ENCODE measurements around the gene PRKACA.
"Not testable (repeated sequence)": the region's sequence is repeated elsewhere in the genome, so short reads cannot be mapped to it uniquely, and the experiment has no call there.

Gene PRKACA

DNA sequence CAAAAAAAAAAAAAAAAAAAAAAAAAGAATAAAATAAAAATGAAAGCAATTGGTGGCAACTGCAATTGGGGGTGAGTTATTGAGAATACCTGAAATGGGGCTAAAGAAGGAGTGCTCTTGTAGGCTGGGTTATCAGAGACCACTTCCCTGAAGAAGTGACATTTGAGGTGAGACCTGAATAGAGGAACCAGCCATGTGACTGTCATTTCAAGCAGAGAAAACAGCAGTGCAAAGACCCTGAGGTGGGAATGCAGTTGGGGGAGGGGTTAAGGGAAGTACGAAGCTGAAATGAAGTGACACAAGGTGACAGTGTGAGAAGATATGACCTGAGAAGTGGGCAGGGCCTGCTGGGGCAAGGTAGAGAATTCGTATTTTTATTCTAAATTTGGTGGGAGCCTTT is 51.4 kb downstream of the PRKACA start:
- DNase-seq (ENCODE audit: low spot score), result no peak

DNA sequence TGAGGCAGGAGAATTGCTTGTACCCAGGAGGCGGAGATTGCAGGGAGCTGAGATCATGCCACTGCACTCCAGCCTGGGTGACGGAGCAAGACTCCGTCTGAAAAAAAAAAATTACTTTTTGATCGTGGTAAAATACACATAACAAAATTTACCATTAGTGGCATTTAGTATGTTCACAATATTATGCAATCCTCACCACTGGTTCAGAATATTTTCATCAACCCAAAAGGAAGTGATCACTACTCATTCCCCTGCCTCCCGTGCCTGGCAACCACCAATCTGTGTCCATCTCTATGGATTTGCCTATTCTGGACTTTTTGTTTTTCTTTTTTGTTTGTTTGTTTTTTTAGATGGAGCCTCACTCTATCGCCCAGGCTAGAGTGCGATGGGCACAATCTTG is 54.5 kb downstream of the PRKACA start:
- DNase-seq (ENCODE audit: low spot score), result no peak

DNA sequence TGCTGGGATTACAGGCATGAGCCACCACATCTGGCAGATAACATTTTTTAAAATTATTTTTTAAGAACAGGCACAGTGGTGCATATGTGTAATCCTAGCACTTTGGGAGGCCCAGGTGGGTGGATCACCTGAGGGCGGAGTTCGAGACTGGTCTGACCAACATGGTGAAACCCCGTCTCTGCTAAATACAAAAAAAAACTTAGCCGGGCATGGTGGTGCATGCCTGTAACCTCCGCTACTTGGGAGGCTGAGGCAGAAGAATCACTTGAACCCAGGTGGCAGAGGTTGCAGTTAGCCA is 55.1 kb downstream of the PRKACA start:
- DNase-seq (ENCODE audit: low spot score), result no peak

DNA sequence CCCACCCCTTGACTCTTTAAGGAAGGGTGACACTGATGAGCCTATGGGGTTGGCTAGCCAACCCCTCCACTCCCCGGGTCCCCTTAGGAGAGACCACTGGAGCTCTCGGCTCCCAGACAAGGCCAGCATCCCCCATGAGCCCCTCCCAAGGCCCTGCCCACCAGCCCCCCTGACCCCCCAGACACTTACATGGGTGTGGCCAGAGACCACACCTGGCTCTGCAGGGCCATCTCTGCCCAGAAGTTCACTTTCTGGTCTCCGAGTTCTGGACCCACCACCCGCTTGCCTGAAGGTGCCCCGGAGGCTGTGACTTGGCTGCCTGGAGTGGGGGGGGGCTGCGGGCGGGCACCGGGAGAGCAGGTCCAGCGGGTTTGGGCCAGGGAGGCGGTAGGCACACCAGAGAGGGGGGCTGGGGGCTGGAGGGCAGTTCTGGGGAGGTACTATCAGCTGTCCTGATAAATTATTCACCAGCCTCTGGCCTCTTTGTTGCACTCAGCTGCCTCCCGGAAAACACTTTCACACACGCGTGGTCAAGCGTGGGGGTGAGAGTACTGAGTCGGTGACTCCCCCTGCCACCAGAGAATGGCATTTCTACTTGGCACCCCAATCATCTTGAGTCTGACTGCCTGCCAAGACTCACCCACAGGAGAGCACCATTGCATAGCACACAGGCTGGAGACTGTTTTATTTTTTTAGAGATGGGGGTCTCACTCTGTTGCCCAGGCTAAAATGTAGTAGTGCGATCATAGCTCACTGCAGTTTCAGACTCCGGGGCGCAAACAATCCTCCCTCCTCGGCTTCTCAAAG is 55.6 kb downstream of the PRKACA start, which contains the start of gene PALM3:
Gene PALM3 (minus strand): TSS at position 326 of the 807 bp plus-strand sequence. CDS start 96 bp downstream, at position 230.
- no peak for DNase-seq (ENCODE audit: low spot score)

DNA sequence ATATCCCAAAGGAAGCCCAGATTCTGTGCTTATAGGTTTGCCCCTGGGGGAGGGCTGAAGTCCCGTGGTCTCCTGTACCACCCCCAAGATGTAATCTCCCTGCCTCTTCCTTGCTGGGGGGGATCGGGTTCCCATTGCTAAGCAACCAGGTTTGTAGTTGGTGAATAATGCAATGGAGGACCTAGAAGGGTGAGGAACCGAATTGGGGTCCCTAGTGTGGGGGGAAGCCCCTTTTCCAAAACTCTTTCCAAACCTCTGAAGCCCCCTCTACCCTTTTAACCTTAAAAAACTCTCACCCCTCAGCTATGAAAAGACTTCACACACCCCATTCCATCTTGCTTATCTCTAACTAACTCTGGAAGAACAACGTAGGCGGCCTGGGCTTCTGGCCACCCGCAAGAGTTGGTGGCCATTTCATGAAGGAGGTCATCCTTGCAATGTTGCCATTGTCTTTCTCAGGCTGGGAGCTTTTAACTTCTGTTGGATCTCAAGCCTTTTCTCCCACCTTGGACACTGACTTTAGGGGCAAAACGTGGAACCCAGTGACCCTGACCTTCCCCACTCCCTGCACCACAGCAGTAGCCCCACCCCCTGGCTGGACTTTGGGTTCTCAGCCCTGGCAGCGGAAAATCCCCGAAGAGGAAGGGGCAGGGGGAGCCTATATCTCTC is 56.3 kb downstream of the PRKACA start:
- no peak for DNase-seq (ENCODE audit: low spot score)

DNA sequence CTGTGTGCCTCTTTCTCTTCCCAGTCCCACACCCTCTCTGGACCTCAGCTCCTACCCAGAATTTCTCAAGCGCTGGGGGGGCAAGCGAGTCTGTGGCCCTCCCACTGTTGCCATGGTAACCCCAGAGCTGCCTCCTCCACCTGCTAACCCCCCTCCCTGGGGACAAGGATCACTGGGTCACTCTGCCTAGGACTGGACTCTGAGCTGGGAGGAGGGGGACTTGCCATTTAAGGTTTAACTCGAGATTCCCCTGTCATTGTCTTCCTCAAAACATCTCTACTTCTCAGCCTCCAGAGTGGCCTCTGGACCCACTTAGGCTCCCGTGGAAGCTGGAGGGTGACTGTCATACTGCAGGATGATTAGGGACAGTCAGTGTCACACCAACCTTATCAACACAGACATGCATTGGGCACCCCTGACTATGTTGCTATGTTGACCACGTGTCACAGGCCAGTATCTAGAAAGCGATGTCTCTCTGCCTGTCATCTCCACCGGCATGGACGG is 57.9 kb downstream of the PRKACA start:
- DNase-seq (ENCODE audit: low spot score), result no peak

DNA sequence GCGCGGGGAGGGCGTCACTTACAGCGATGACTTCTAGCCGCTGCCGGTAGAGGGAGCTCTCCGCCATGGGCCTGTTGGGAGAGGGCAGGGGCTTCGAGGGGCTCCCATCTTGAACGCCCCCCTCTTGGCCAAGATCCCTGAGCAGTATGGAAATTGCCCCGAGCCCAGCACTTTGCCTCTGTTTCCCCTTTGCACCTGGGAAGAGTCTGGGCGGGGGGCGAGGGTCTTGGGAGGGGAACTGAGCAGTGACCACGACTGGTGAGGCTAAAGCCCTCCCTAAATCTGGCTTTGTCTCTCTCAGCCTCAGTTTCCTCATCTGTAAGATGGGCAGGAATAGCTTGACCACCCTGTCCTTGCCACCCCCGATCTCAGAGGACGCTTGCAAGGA is 58.5 kb downstream of the PRKACA start:
- no peak for DNase-seq (ENCODE audit: low spot score)

DNA sequence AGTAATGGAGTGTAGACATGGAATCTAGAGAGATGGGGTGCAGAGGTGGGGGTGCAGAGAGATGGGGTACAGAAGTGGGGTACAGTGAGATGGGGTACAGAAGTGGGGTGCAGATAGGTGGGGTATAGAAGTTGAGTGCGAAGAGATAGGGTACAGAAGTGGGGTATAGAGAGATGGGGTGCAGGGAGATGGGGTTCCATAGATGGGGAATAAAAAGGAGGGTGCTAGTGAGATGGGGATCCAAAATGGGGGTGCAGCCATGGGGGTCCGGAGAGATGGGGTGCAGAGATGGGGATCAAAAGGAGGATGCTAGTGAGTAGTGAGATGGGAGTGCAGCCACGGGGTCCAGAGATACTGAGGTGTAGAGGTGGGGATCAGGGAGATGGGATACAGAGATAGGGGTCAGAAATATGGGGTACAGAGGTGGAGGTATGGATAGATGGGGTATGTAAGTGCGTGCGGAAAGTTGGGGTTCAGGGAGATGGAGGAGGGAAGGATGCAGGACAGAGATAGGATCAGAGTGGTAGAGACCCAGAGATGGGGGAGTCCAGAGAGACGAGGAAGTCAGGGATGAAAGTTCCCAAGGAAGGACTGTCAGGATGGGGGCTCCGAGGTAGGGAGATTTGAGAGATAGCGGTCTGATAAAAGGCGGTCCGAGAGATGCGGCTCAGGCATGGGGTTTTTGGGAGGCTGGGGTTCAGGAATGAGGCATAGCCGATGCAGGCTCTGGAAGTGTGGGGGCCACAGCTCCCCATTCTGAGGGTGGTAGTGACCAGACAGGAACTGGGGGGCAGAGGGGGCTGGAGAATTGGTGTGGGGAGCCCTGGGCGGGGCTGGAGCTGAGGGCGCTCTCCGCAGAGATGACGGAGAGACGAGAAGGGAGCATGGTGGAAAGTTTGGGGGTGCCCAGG is 59.1 kb downstream of the PRKACA start:
- DNase-seq (ENCODE audit: low spot score), result no peak

DNA sequence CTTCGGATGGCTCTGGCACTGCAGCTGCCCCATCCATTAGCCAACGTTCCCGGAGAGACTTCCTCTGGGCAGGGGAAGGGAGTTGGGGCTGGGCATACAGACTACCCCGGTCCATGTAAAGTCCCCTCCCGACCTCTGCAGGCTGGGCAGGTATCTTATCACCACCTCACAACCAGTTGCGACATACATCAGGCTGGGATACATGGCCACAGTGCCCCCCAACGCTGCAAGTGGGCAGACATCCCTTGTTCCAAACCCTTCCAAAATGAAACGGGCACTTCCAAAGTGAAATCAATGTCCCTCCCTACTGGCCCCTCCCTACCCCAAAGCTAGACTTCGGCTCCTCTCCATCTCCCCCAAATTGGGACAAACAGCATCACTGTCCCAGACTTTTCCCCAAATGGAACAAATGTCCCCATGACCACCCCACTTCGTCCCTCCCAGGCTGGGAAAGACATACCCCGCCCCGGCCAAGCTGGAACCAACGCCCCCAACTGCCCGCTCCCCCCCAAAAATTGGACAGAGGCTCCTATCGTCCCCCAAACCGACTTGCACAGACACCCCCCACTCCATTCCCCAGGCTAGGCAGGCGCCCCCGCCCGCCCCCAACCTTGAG is 60.7 kb downstream of the PRKACA start:
- no peak for DNase-seq (ENCODE audit: low spot score)

DNA sequence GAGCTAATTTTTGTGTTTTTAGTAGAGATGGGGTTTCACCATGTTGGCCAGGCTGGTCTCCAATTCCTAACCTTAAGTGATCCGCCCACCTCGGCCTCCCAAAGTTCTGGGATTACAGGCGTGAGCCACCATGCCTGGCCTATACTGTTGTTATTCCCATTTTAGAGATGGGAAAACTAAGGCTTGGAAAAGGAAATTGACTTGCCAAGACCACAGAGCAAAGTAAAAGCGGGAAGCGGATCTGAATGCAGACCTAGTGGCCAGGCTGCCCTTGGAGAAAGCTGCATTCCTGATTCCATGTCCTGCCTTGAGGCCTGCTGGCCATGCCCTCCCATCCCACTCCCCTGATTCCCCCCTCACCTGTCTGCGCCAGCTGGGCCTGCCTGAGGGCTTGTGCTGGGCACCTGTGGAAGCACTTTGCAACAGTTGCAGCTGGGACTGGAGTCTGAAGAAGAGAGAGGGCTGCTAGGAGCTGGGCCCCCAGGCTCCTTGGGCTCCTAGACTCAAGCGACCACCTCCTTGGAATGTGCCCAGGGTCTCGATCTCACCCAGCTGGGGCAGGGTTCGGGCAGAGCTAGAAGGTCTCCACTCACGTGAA is 61.4 kb downstream of the PRKACA start:
- DNase-seq (ENCODE audit: low spot score), result no peak

DNA sequence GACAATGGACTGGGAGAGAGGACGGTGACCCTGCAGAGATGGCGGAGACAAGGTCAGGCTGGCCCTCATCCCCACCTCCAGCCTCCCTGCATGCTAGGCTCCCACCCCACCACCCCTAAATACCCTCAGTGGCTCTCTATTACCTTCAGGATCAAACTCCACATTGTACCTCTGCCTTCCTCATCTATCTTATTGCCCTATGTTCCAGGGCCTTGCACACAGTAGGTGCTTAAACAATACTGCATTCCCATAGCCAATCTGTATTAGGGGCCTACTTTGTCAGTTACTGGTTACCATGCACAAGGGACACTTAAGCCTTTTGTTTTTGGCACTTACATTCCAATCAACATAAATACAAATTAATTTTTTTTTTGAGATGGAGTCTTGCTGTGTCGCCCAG is 62.2 kb downstream of the PRKACA start:
- no peak for DNase-seq (ENCODE audit: low spot score)

DNA sequence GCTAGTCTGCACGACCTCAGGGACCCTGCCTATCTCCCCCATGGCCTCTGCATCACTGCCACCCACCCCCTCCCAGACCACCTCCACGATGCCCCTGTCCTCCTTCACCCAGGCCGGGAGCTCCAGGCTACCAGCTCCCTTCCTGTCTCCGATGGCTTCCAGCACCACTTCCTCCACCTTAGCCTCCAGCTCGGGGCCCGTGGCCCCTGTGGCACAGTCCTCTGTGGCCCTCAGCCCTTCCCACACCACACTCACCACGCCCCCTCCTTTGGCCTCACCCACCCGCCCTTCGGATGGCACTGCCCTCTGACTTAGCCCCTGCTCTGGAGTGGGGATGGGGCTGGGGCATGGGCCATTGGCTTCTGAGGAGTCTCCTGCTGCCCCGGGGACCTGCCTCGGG is 62.8 kb downstream of the PRKACA start:
- no peak for DNase-seq (ENCODE audit: low spot score)

DNA sequence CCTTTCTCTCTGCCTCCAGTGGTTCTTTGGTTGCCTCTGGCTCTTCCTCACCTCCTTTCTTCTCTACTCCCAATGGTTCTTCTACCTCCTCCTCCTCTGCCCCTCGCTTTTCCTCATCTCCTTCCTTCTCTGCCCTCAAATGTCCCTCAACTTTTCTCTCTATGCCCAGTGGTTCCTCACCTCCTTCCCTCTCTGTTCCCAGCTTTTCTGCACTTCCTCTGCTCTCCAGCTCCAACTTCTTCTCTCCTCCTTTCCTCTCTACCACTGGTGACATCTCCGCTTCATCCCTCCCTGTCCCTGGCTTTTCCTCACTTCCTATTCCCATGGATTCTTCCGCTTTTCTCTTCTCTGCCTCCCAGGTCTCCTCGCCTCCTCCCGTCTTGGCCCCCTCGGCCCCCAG is 63.5 kb downstream of the PRKACA start:
- DNase-seq (ENCODE audit: low spot score), result no peak

DNA sequence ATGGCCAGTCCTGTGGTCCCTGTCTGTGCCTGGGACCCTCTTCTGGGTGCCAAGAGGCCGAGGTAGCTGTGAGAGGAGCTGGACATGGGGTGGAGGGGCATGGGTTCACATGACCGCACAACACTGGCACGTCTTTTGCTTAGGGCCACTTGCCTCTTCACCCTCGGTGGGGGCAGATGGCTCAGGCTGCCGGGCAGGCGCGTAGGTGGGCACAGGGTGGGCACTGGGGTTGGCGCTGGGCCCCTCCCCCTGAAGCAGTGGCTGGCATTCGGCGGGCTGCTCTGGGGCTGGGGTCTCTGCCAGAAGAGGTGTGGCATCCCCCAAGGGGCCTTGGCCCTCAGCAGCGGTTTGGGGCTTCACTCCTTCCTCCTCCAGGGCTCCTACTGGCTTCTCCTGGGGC is 64.1 kb downstream of the PRKACA start:
- no peak for DNase-seq (ENCODE audit: low spot score)

DNA sequence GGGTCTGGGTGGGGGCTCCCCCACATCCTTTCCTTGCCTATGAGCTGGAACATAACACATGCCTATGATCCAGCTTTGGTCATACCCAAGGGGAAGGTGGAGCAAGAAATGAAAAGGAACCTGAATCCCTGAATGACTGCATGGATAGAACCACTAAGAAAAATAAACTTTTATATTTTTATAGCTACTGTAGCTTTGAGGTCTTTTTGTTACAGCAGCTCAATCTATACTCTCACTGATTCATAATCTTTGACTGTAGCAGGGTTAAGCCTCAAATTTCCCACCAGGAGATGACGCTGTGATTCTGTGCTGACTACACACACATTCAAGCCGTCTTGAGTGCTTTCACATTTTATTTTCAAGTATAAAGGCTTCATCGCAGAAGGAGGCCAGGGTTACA is 64.5 kb downstream of the PRKACA start:
- no peak for DNase-seq (ENCODE audit: low spot score)

DNA sequence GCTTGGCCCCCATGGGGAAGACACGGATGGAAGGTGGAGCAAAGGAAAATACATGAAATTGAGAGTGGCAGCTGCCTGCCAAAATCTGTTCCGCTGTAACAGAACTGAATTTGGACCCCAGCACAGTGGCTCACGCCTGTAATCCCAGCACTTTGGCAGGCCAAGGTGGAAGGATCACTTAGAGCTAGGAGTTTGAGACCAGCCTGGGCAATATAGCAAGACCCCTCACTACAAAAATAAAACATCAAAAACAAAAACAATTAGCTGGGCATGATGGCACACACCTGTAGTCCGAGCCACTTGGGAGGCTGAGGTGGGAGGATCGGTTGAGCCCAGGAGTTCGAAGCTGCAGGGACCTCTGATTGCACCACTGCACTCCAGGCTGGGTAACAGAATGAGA is 65.1 kb downstream of the PRKACA start:
- DNase-seq (ENCODE audit: low spot score), result no peak

DNA sequence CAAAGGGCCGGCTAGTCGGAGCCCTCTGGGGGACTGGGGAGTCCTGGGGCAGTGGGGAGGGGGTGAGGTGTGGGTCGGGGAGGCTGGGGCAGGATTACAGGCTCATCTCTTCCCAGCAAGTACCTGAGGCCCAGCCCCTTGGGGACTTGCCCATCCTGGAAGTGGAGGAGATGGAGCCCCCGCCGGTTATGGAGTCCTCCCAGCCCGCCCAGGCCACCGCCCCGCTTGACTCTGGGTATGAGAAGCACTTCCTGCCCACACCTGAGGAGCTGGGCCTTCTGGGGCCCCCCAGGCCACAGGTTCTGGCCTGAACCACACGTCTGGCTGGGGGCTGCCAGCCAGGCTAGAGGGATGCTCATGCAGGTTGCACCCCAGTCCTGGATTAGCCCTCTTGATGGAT is 65.6 kb downstream of the PRKACA start:
- no peak for DNase-seq (ENCODE audit: low spot score)

DNA sequence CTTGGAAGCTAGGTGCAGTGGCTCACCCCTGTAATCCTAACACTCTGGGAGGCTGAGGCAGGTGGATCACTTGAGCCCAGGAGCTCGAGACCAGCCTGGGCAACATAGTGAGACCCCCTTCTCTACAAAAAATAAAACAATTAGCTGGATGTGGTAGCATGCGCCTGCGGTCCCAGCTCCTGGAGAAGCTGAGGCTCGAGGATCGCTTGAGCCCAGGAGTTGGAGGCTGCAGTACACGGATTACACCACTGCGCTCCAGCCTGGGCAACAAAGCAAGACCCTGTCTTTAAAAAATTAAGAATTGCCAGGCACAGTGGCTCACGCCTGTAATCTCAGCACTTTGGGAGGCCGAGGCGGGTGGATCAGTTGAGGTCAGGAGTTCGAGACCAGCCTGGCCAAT is 66.6 kb downstream of the PRKACA start:
- not testable (repeated sequence) for DNase-seq (ENCODE audit: low spot score)

DNA sequence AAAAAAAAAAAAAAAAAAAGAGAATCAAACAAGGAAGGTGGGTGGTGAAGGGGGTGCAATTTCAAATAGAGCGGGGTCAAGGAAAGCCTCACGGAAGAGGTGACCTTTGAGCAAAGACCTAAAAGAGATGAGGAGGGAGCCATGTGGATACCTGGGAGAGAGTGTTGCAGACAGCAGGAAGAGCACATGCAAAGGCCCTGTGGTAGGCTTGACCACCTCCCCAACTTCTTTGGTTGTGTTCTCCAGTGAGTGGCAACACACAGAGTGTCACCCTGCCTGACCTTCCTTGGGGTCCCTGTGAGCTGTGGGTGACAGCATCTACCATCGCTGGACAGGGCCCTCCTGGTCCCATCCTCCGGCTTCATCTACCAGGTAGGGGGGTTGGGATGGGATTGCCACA is 67.0 kb downstream of the PRKACA start:
- DNase-seq (ENCODE audit: low spot score), result no peak

DNA sequence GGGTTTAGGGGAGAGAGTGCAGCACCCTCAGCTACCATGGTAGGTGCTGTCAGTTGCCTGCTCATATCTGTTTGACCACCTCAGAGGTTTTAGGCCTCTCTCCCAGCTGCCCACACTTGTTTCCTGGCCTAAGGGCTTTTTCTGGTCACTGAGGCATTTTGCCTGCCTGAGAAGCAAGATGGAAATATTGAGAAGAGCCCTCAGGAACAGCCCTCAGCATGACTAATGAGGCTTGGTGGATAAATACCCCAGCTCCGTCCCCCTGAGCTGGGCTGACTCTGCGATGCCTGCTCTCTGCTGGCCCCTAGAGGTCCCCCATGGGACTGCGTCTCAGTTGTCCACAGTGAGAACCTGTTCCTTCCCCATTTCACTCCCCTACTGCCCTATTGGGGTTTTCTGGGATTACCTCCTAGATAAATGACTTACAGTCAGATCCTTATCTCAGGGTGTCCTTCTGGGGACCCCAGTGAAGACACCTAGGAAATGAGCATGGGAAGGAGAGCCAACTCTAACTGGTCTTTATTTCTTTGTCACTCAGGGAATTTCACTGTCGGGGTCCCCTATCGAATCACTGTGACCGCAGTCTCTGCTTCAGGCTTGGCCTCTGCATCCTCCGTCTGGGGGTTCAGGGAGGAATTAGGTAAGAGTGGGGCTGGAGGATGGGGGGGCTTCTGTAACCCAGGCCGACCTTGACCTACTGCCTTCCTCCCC is 69.0 kb downstream of the PRKACA start:
- no peak for DNase-seq (ENCODE audit: low spot score)

DNA sequence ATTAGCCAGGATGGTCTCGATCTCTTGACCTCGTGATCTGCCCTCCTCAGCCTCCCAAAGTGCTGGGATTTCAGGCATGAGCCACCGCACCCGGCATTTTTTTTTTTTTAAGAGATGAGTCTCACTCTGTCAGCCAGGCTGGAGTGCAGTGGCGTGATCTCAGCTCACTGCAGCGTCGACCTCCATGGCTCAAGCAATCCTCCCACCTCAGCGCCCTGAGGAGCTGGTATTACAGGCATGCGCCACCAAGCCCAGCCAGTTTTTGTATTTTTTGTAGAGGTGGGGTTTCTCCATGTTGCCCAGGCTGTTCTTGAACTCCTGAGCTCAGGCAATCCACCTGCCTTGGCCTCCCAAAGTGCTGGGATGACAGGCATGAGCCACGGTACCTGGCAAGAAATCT is 69.7 kb downstream of the PRKACA start:
- not testable (repeated sequence) for DNase-seq (ENCODE audit: low spot score)
